OCI-LY1 (cell line): ENCODE measurements around the gene TMEM178B.

Experiments
- CTCF ChIP-seq: fragments of 200-600 bp; sonication (generic), shearing (Covaris generic); IDR thresholded peaks from 2 replicates; pipeline ENCODE4 v1.5.1; 2017; ENCODE audit warnings: mild to moderate bottlenecking, antibody characterized with exemption, low read length, moderate library complexity, mixed read lengths
- EZH2 ChIP-seq: fragments of 200-600 bp; sonication (generic), shearing (Covaris generic); IDR thresholded peaks from 2 replicates; pipeline ENCODE4 v1.8.0; 2017; ENCODE audit warnings: borderline replicate concordance, mixed run types, mild to moderate bottlenecking, antibody characterized with exemption, low read length, moderate library complexity, mixed read lengths

GRCh38 chr7:141352955-141353354, 279.1 kb downstream of the TMEM178B start:
- TF ChIP-seq EZH2 (no peak), CTCF (no peak)
